ACC112 (cell line): ENCODE measurements around the gene TCAP.

Experiments used
- H2AFZ ChIP-seq: fragments of 200-600 bp; sonication (generic); one replicate; pipeline ENCODE4 v1.6.0; 2017; ENCODE audit warnings: antibody characterized with exemption, low read length; ENCODE audit not compliant: unreplicated experiment
- H3K27ac ChIP-seq: fragments of 200-600 bp; sonication (generic); 2 replicates; pipeline ENCODE4 v1.5.1; 2014; ENCODE audit warnings: low read depth, mild to moderate bottlenecking, antibody characterized with exemption, low read length, moderate library complexity
- H3K27me3 ChIP-seq: fragments of 200-600 bp; sonication (generic); 2 replicates; pipeline ENCODE4 v1.6.1; 2014; ENCODE audit warnings: mild to moderate bottlenecking, antibody characterized with exemption, low read length, moderate library complexity, mixed read lengths; ENCODE audit not compliant: insufficient read depth
- H3K36me3 ChIP-seq: fragments of 200-600 bp; sonication (generic); 2 replicates; pipeline ENCODE4 v1.6.1; 2016; ENCODE audit warnings: mild to moderate bottlenecking, antibody characterized with exemption, low read length, moderate library complexity, mixed read lengths; ENCODE audit not compliant: insufficient read depth
- H3K4me1 ChIP-seq: fragments of 200-600 bp; sonication (generic); one replicate; pipeline ENCODE4 v1.6.1; 2016; ENCODE audit warnings: low read length, mixed read lengths; ENCODE audit not compliant: insufficient read depth, unreplicated experiment, control insufficient read depth
- H3K4me3 ChIP-seq: fragments of 200-600 bp; sonication (generic); 2 replicates; pipeline ENCODE4 v1.5.1; 2014; ENCODE audit warnings: mild to moderate bottlenecking, low read depth, low read length
- H3K79me2 ChIP-seq: fragments of 200-600 bp; sonication (generic); one replicate; pipeline ENCODE4 v1.6.0; 2016; ENCODE audit warnings: low read length; ENCODE audit not compliant: control insufficient read depth, unreplicated experiment, insufficient read depth

Gene TCAP

DNA sequence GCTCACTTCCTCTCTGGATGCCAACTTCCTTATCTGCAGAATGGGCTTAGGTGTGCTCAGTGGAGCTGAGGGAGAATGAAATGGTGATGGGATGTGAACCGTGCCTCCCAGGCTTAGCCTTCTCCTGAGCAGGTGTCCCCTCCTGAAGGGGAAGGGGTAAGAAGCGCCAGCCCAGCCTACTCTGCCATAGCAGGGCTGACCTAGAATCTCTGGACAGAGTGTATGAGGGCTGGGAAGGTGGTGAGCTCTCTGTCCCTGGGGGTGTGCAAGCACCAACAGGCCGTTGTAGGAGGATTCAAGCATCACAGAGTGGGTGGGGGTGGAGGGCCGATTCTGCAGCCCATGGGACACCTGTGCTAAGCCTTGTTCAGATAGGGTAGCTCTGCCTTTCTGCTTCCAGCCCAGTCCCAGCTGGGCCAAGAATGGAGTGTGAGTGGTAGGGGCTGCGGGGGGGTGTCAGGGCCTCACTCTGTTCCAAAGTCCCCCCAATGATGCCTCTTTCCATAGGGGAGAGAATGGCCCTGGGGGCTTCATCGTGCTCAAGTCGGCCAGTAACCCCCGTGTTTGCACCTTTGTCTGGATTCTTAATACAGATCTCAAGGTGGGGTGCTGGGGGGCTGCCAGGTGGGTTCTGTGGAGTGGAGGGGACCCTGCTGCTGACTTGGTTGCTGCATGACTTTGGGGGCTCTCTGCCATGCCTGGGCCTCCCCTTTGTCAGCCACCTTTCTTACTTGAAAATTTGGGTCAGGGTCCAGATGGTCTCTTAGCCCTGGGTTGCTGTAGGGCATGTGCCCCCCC lies 3.2 kb upstream of the TCAP start:
- H3K27me3 ChIP-seq, result peaks cover 2% of the 10 kb centered on the region; the same call in 1 of the 2 replicates
- peaks cover 12% of the 10 kb centered on the region for H3K4me1 ChIP-seq
- no peak overlapping the region for H3K27ac ChIP-seq
- H2AFZ ChIP-seq, result no peak overlapping the region
- no peak overlapping the region for H3K4me3 ChIP-seq
- H3K36me3 ChIP-seq, result no peaks in the 10 kb centered on the region
- no peaks in the 10 kb centered on the region for H3K79me2 ChIP-seq

DNA sequence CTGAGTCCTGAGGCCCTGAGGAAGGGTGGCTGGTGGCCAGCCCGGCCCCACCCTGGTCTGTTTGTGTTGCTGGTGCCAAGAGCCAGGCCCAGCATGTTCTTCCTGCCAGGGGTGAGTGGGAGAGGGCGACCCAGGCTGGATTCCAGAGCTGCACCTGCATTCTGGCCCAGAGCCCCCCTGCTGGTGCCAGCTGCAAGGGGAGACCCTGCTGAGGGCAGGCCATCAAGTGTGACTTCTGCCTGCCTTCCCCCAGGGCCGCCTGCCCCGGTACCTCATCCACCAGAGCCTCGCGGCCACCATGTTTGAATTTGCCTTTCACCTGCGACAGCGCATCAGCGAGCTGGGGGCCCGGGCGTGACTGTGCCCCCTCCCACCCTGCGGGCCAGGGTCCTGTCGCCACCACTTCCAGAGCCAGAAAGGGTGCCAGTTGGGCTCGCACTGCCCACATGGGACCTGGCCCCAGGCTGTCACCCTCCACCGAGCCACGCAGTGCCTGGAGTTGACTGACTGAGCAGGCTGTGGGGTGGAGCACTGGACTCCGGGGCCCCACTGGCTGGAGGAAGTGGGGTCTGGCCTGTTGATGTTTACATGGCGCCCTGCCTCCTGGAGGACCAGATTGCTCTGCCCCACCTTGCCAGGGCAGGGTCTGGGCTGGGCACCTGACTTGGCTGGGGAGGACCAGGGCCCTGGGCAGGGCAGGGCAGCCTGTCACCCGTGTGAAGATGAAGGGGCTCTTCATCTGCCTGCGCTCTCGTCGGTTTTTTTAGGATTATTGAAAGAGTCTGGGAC lies 2.4 kb upstream of the TCAP start:
- Histone ChIP-seq H3K4me1 (peaks cover 20% of the 10 kb centered on the region), H3K79me2 (no peaks in the 10 kb centered on the region), H3K27me3 (peaks cover 10% of the 10 kb centered on the region; the same call in 1 of the 2 replicates), H3K4me3 (no peak overlapping the region), H3K27ac (no peak overlapping the region), H3K36me3 (no peaks in the 10 kb centered on the region), H2AFZ (no peak overlapping the region)

- Histone ChIP-seq H3K4me1 (peaks cover 23% of the 10 kb centered on the region), H2AFZ (no peak overlapping the region), H3K36me3 (no peaks in the 10 kb centered on the region), H3K27me3 (peaks cover 12% of the 10 kb centered on the region; the same call in 1 of the 2 replicates), H3K27ac (no peak overlapping the region), H3K4me3 (no peak overlapping the region), H3K79me2 (no peaks in the 10 kb centered on the region)
Observed at GRCh38 chr17:39663340-39663687, 1.8 kb upstream of the TCAP start.

- H3K27me3 ChIP-seq, result peaks cover 12% of the 10 kb centered on the region; the same call in 1 of the 2 replicates
- no peak overlapping the region for H3K4me3 ChIP-seq
- peaks cover 23% of the 10 kb centered on the region for H3K4me1 ChIP-seq
- no peak overlapping the region for H3K27ac ChIP-seq
- no peak overlapping the region for H2AFZ ChIP-seq
- H3K79me2 ChIP-seq, result no peaks in the 10 kb centered on the region
- H3K36me3 ChIP-seq, result no peaks in the 10 kb centered on the region
Observed at GRCh38 chr17:39663688-39664580, 1.2 kb upstream of the TCAP start.

DNA sequence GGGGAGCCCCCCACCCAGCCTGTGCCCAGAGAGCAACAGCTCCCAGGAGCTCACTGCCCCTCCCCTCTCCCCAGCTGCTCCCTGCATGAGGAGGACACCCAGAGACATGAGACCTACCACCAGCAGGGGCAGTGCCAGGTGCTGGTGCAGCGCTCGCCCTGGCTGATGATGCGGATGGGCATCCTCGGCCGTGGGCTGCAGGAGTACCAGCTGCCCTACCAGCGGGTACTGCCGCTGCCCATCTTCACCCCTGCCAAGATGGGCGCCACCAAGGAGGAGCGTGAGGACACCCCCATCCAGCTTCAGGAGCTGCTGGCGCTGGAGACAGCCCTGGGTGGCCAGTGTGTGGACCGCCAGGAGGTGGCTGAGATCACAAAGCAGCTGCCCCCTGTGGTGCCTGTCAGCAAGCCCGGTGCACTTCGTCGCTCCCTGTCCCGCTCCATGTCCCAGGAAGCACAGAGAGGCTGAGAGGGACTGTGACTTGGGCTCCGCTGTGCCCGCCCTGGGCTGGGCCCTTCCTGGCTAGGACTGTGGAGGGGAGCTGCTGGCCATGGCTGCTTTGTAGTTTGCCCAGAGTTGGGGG lies 584 bp downstream of the TCAP start:
- no peaks in the 10 kb centered on the region for H3K79me2 ChIP-seq
- H3K36me3 ChIP-seq, result no peaks in the 10 kb centered on the region
- H2AFZ ChIP-seq, result no peak overlapping the region
- no peak overlapping the region for H3K27ac ChIP-seq
- H3K27me3 ChIP-seq, result peaks cover 19% of the 10 kb centered on the region; the same call in 1 of the 2 replicates
- peaks cover 23% of the 10 kb centered on the region for H3K4me1 ChIP-seq
- no peak overlapping the region for H3K4me3 ChIP-seq

DNA sequence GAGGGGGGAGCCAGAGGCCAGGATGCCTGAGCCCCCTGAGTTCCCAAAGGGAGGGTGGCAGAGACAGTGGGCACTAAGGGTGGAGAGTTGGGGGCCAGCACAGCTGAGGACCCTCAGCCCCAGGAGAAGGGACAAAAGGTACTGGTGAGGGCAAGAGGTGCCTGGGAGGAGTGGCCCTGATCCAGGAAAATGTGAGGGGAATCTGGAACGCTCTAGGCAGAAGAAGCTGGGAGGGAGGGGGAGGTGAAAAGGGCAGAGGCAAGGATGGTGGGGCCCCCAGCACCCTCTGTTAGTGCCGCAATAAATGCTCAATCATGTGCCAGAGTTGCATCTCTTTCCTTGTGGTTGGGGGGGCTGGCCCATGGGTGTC lies 1.1 kb downstream of the TCAP start:
- H3K79me2 ChIP-seq, result no peaks in the 10 kb centered on the region
- no peak overlapping the region for H2AFZ ChIP-seq
- no peak overlapping the region for H3K27ac ChIP-seq
- no peak overlapping the region for H3K4me3 ChIP-seq
- H3K4me1 ChIP-seq, result peaks cover 23% of the 10 kb centered on the region
- peaks cover 19% of the 10 kb centered on the region; the same call in 1 of the 2 replicates for H3K27me3 ChIP-seq
- no peaks in the 10 kb centered on the region for H3K36me3 ChIP-seq

DNA sequence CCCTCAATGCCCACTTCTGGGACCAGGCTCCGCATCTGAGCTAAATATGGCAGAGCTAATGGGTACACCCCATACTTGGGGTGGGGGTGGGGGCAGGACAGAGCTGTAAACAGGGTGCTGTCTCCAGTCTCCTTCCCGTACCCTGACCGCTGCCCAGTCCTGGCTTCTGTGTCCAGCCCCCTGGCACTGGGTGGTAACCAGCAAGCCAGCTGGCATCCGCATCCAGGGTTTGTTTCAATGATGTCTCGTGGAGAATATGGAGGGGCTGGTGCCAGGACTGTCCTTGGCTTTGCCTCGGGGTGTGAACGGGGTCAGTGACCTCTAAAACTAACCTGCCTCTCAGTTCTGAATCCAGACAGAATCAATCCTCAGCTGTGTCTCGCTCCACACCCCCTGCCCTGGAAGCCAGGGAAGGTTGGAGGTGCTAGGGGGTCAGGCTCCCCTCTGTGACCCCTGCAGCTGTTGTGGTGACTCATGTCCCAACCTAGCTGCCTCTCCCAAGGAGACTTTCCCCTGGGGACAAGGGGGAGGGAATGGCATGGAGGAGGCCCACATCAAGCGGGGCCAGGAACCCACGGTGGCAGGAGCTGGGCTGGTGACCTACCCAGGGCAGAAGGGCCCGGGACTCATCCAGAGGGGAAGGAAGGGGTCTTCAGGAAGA lies 1.6 kb downstream of the TCAP start:
- Histone ChIP-seq H3K27me3 (peaks cover 19% of the 10 kb centered on the region; the same call in 1 of the 2 replicates), H2AFZ (no peak overlapping the region), H3K4me3 (no peak overlapping the region), H3K79me2 (no peaks in the 10 kb centered on the region), H3K27ac (no peak overlapping the region), H3K4me1 (peaks cover 23% of the 10 kb centered on the region), H3K36me3 (no peaks in the 10 kb centered on the region)

DNA sequence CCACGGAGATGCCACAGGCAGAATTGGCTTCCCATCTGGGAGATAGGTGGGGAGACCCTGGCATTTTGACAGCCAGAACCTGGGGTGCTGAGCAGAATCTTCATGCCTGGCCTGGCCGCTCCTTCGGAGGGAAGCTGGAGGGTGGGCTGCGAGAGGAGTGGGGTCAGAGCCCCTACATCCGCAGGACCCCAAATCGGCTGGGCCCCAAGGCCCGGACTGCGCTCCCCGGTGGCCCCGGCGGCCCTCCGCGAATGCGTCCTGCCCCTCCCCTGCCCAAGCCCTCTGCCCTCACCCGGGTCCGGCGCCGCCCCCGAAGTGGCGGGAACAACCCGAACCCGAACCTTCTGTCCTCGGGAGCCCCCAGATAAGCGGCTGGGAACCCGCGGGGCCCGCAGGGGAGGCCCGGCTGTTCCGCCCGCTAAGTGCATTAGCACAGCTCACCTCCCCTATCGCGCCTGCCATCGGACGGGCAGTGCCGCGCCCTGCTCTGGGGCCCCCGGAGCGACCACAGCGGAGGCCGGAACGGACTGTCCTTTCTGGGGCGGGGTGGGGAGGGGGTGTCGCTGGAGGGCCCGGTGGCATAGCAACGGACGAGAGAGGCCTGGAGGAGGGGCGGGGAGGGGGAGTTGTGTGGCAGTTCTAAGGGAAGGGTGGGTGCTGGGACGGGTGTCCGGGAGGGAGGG lies 2.3 kb downstream of the TCAP start:
- peaks cover 19% of the 10 kb centered on the region; the same call in 1 of the 2 replicates for H3K27me3 ChIP-seq
- H2AFZ ChIP-seq, result no peak overlapping the region
- H3K4me1 ChIP-seq, result peaks cover 23% of the 10 kb centered on the region
- H3K79me2 ChIP-seq, result no peaks in the 10 kb centered on the region
- H3K27ac ChIP-seq, result no peak overlapping the region
- no peaks in the 10 kb centered on the region for H3K36me3 ChIP-seq
- H3K4me3 ChIP-seq, result peak overlapping the region; percentile 65; the same call in 1 of the 2 replicates
